ENCODE results near the gene WBP1L.
"Not testable (repeated sequence)": the region's sequence is repeated elsewhere in the genome, so short reads cannot be mapped to it uniquely, and the experiment has no call there.

Gene WBP1L

GRCh38 chr10:102813017-102813541, 69.3 kb downstream of the WBP1L start:
- no peak for DNase-seq (ENCODE audit: low spot score)

- no peak for DNase-seq (ENCODE audit: low spot score)
Measured at GRCh38 chr10:102813734-102814452, 70.1 kb downstream of the WBP1L start.

- DNase-seq (ENCODE audit: low spot score): no peak
Measured at GRCh38 chr10:102814453-102814871, 70.7 kb downstream of the WBP1L start.

DNA sequence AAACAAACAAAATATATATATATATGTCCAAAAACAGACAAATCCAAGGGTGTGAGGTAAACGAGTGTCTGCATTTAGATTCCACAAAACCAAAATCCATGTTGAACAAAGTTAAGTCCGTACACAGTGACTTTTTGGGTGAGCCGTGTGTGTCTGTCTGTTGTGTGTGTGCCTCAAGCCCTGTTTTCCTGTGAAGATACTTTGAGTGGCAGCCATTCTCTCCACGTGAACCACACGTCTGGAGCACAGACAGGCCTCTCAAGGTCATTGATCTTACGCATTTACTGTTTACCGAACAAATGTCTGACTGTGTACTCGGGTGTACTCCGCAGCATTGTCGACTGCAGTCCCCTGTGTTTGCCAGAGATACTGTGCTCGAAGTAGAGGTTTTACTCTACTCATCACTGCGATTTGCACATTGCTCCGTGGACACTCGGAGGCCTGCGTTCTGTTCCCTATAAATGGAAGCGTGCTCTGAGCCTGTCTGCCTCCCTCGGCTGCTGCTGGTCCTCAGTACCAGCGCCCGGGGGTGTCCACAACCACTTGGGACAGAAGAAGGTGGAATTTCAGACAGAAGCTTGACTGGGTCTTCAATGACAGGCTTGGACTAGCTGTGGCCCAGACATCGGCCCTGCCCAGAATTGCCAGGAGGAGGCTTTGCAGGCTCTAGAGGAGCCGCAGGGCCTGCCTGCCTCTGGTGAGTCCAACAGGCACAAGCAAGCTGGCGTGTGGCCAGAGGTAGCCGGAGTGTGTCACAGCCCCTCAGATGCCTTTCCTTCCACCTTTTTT, 71.3 kb downstream of the WBP1L start:
- DNase-seq (ENCODE audit: low spot score): no peak

GRCh38 chr10:102815790-102816549, 72.2 kb downstream of the WBP1L start:
- DNase-seq (ENCODE audit: low spot score): no peak

- no peak for DNase-seq (ENCODE audit: low spot score)
Measured at GRCh38 chr10:102817175-102817574, 73.4 kb downstream of the WBP1L start.

- no peak for DNase-seq (ENCODE audit: low spot score)
Measured at GRCh38 chr10:102819054-102819453, 75.3 kb downstream of the WBP1L start.

DNA sequence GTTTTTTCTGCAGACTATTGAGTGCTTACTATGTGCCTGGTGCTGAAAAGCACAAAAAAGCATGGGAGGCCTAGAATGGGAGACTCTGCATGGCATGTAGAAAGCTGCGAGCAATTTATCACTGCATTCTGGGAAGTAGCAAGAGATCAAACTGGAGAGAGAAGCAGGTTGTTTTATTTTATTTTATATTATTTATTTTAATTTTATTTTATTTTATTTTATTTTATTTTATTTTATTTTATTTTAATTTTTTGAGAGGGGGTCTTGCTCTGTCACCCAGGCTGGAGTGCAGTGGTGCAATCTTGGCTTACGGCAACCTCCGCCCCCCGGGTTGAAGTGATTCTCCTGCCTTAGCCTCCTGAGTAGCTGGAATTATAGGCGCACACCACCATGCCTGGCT, 76.3 kb downstream of the WBP1L start:
- DNase-seq (ENCODE audit: low spot score): not testable (repeated sequence)

GRCh38 chr10:102822222-102822621, 78.5 kb downstream of the WBP1L start:
- DNase-seq (ENCODE audit: low spot score): no peak

DNA sequence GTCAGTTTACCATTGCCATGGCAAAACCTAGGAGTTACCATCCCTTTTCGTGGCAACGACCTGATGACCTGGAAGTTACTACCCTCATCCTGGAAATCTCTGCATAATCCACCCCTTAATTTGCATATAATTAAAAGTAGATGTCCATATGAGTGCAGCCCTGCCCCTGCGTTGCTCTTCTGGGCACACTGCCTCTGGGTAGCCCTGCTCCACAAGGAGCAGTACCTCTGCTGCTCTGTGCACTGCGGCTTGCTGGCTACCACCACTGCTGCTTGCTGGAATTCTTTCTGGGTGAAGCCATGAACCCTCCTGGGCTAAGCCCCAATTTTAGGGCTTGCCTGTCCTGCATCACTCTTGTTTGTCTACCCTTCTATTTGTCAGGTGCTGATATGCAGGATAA, 80.9 kb downstream of the WBP1L start:
- no peak for DNase-seq (ENCODE audit: low spot score)

GRCh38 chr10:102826148-102826796, 82.5 kb downstream of the WBP1L start:
- no peak for DNase-seq (ENCODE audit: low spot score)

GRCh38 chr10:102827597-102827975, 83.8 kb downstream of the WBP1L start:
- DNase-seq (ENCODE audit: low spot score): no peak

DNA sequence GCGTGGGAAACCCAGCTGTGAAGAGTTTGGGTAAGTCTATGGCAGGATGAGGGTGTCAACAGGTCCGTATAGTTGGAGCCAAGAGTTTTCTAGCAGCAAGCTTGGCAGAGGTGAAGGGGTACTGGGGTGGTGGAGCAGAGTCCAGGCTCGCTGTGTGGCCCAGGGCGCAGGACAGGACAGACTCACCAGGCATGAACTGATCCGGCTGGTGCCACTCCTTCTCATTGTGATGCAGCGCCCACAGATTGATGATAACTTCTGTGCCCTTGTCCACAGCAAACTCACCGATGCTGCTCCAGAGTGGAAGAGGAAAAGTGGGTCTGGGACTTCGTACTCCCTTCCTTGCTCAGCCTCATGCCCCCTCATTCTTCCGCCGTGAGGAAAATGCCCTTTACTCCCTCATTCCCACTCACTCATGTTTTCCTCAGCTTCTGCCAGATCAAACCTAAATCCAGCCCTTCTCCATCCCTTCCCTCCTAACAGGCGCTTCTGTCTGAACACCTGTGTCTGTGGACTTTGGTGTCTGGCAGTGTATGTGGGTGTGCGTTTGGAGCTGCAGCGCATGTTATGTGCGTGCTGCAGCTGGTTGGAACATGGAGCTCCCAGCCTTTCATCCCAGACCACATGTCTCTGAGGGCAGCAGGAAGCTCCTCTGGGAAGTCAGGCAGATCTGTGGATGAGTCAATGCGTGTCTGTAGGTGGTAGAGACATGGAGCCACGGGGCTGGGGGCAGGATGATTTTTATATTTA, 87.7 kb downstream of the WBP1L start:
- no peak for DNase-seq (ENCODE audit: low spot score)

GRCh38 chr10:102832248-102832647, 88.5 kb downstream of the WBP1L start:
- DNase-seq (ENCODE audit: low spot score): no peak

- no peak for DNase-seq (ENCODE audit: low spot score)
Measured at GRCh38 chr10:102832987-102833386, 89.2 kb downstream of the WBP1L start.

DNA sequence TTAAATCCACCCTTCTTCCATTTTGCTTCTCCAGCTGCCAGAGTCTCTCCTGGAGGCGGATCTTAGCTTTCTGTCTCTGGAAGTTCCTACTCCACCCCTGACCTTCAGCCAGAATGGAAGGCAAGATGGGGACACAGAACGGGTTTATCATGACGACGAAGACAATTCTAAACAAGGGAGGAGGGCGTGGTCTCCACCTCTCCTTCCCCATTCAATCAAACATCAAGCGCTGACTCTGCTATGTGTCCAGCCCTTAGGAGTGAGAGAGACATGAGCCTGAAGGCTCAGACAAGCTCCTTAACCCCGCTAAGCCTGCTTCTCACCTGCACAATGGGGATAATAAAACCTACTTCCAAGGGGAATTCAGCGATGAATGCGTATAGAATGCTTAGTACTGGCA, 90.4 kb downstream of the WBP1L start:
- DNase-seq (ENCODE audit: low spot score): no peak

DNA sequence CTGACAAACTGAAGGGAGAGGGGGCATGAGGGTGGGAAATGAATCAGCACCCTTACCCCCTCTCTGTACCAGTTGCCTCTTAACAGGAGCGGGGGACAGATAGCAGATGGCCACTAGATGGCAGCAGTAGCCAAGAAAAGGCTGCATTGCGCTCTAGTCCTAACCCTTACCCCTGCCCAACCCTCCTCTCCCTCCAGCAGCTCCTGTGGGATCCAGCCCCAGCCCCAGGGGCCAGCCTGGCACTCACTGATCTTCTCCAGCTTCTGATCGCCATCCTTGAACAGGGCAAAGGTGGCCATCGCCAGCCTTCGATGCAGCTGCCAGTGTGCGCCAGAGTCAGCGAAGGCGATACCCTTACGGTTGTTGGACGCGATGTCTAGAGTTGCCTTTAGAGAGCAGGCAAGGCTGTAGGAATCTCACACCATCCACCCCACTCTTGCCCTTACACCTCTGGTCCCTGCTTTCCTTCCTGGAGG, 91.3 kb downstream of the WBP1L start:
- peak; percentile 82 for DNase-seq (ENCODE audit: low spot score)

GRCh38 chr10:102837230-102837721, 93.5 kb downstream of the WBP1L start, which contains the start of gene CYP17A1:
CYP17A1 (minus strand) TSS chr10:102837413; CDS start chr10:102837361, 52 bp downstream.
- no peak for DNase-seq (ENCODE audit: low spot score)

DNA sequence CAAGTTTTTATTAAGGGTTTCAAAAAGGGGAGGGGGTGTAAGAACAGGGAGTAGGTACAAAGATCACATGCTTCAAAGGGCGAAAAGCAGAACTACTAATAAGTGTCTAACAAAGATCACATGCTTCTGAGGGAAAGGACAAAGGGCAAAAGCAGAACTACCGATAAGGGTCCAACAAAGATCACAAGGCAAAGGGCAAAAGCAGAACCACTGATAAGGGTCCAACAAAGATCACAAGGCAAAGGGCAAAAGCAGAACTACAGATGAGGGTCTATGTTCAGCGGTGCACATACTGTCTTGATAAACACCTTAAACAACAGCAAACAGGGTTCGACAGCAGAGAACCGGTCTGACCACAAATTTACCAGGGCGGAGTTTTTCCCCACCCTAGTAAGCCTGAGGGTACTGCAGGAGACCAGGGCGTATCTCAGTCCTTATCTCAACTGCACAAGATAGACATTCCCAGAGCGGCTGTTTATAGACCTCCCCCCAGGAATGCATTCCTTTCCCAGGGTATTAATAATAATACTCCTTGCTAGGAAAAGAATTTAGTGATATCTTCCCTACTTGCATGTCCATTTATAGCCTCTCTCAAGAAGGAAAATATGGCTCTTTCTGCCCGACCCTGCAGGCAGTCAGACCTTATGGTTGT, 94.7 kb downstream of the WBP1L start:
- DNase-seq (ENCODE audit: low spot score): not testable (repeated sequence)

- no peak for DNase-seq (ENCODE audit: low spot score)
Measured at GRCh38 chr10:102841827-102842345, 98.1 kb downstream of the WBP1L start.
